Loucy (cell line): Measurements from ENCODE around the gene RMND5A.

Source experiments
- EZH2phosphoT487 ChIP-seq: fragments of 200-600 bp; IDR thresholded peaks from 2 replicates; pipeline ENCODE4 v1.6.1; 2018; ENCODE audit warnings: antibody characterized with exemption, mild to moderate bottlenecking, moderate library complexity, borderline replicate concordance
- TF ChIP-seq, protein P1 (sequence below): fragments of 200-600 bp; sonication (generic); conservative IDR thresholded peaks from 2 replicates; pipeline ENCODE4 v1.5.1; 2014; ENCODE audit warnings: mild to moderate bottlenecking, antibody characterized with exemption, low read length

DNA sequence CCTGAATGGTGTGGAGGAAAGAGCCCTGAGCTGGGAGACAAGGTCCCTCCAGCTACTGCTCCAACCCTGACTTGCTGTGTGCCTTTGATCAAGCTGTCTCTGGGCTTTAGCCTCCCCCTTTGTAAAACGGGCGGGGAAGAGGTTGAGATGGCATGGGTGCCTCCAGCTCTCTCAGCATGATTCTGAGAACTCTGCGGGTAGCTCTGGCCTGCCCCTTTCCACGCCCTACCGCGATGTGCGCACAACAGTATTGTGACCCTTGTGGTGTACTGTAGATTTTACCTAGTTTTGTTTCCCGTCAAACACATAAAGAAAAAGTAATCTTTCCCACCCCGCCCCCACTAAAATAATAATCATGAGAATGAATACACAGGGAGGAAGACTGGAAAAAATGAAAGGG is 65.4 kb downstream of the RMND5A start:
- TF ChIP-seq, protein P1, sequence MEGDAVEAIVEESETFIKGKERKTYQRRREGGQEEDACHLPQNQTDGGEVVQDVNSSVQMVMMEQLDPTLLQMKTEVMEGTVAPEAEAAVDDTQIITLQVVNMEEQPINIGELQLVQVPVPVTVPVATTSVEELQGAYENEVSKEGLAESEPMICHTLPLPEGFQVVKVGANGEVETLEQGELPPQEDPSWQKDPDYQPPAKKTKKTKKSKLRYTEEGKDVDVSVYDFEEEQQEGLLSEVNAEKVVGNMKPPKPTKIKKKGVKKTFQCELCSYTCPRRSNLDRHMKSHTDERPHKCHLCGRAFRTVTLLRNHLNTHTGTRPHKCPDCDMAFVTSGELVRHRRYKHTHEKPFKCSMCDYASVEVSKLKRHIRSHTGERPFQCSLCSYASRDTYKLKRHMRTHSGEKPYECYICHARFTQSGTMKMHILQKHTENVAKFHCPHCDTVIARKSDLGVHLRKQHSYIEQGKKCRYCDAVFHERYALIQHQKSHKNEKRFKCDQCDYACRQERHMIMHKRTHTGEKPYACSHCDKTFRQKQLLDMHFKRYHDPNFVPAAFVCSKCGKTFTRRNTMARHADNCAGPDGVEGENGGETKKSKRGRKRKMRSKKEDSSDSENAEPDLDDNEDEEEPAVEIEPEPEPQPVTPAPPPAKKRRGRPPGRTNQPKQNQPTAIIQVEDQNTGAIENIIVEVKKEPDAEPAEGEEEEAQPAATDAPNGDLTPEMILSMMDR = no peak
- no peak for TF ChIP-seq EZH2phosphoT487
